Peyer's patch (tissue), 4 donors: Measurements from ENCODE around the gene MTUS2. TPM values are rescaled to one million over a fixed set of nuclear protein-coding genes. Genes with fewer than 3 reads are reported as not detected.

Source experiments
- DNase-seq, 3 donors: peaks; one replicate each; pipeline ENCODE4 v3.0.0-alpha.2; 2017 to 2019
- H3K27ac ChIP-seq, 4 donors: fragments of 200-600 bp; sonication (generic); one replicate each; pipeline ENCODE4 v1.5.1; 2016 to 2019
- H3K27me3 ChIP-seq, 2 donors: fragments of 200-600 bp; sonication (generic); one replicate each; pipeline ENCODE4 v1.5.1; 2019
- H3K36me3 ChIP-seq, 3 donors: fragments of 200-600 bp; sonication (generic); one replicate each; pipeline ENCODE4 v1.5.1; 2016 to 2019
- H3K4me1 ChIP-seq, 4 donors: fragments of 200-600 bp; sonication (generic); one replicate each; pipeline ENCODE4 v1.5.1; 2016 to 2019
- H3K4me3 ChIP-seq, 4 donors: fragments of 200-600 bp; sonication (generic); 1 replicate in 3 of 4; 2 replicates in 1 of 4; pipeline ENCODE4 v1.5.1; 2016 to 2019; ENCODE audit warnings: mild to moderate bottlenecking in 1 of 4
- H3K9me3 ChIP-seq, 4 donors: fragments of 200-600 bp; sonication (generic); one replicate each; pipeline ENCODE4 v1.5.1; 2016 to 2019; ENCODE audit warnings: mild to moderate bottlenecking in 1 of 4
- CTCF ChIP-seq, 6 experiments: fragments of 450-650 bp in 4 of 6; fragments of 200-600 bp in 2 of 6; sonication (generic) in 1 of 6; IDR thresholded peaks; one replicate each; pipeline ENCODE4 v1.5.1; 2017 to 2019; ENCODE audit warnings: antibody characterized with exemption in 6 of 6, mild to moderate bottlenecking in 3 of 6, moderate library complexity in 1 of 6
- POLR2A ChIP-seq, 2 donors: fragments of 450-650 bp; IDR thresholded peaks; one replicate each; pipeline ENCODE4 v1.5.1; 2017; ENCODE audit warnings: antibody characterized with exemption in 2 of 2, mild to moderate bottlenecking in 2 of 2, moderate library complexity in 2 of 2
- total RNA-seq, 4 donors: library from RNA; depleted of rRNA; stranded (reverse); fragments of >200 nt; gene quantifications; one replicate each; pipeline ENCODE4 v1.1.0, GENCODE V29; 2016

Gene MTUS2
- total RNA-seq, 4 donors from 2014 or later: 0.13 to 0.28 (median 0.18) TPM; not detected in 1

- Histone ChIP-seq H3K4me1 (no peaks in the 10 kb centered on the region), H3K27ac (no peak overlapping the region), H3K36me3 (no peaks in the 10 kb centered on the region), H3K27me3 (no peaks in the 10 kb centered on the region), H3K4me3 (no peak overlapping the region), H3K9me3 (no peaks in the 10 kb centered on the region)
- no peak for DNase-seq
- TF ChIP-seq POLR2A (IDR thresholded peaks at IDR 0.05) (no peak), CTCF (IDR thresholded peaks at IDR 0.05) (no peak)
These were observed 147.1 kb downstream of the MTUS2 start for GRCh38 chr13:28967029-28967915.

- Histone ChIP-seq H3K27ac (no peak overlapping the region), H3K36me3 (no peaks in the 10 kb centered on the region), H3K4me3 (no peak overlapping the region), H3K4me1 (no peaks in the 10 kb centered on the region), H3K27me3 (no peaks in the 10 kb centered on the region), H3K9me3 (no peaks in the 10 kb centered on the region)
- TF ChIP-seq CTCF (IDR thresholded peaks at IDR 0.05) (no peak), POLR2A (IDR thresholded peaks at IDR 0.05) (no peak)
- no peak for DNase-seq
These were observed 156.1 kb downstream of the MTUS2 start for GRCh38 chr13:28976195-28976594.

- no peak for DNase-seq
- H3K4me1 ChIP-seq: no peaks in the 10 kb centered on the region
- no peaks in the 10 kb centered on the region for H3K27me3 ChIP-seq
- H3K4me3 ChIP-seq: no peak overlapping the region
- H3K36me3 ChIP-seq: no peaks in the 10 kb centered on the region
- no peaks in the 10 kb centered on the region for H3K9me3 ChIP-seq
- no peak for TF ChIP-seq POLR2A (IDR thresholded peaks at IDR 0.05)
- TF ChIP-seq CTCF (IDR thresholded peaks at IDR 0.05): no peak
- H3K27ac ChIP-seq: no peak overlapping the region
These were observed 156.5 kb downstream of the MTUS2 start for GRCh38 chr13:28976636-28977035.

- TF ChIP-seq POLR2A (IDR thresholded peaks at IDR 0.05) (no peak), CTCF (IDR thresholded peaks at IDR 0.05) (no peak)
- H3K36me3 ChIP-seq: no peaks in the 10 kb centered on the region
These were observed 158.4 kb downstream of the MTUS2 start for GRCh38 chr13:28978574-28978973.

DNA sequence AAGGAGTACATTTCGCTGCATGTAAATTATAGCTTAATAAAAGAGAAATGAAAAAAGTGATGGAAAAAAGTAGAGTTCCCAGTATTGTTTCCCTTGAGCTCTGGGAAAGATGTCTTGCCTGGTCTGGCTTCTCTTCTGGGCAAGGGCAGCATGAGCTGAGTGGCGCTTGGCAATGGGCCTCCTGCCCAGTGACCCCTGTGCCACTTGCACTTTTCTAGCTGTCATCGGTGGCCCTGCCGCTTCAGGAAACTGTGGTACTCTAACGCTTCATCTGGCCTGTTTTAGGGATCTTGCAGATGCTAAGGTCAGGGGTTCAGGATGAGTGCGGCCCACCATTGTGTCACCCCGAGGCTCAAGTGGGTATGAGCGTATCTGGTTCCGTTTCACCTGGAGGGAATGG is 161.4 kb downstream of the MTUS2 start:
- Histone ChIP-seq H3K27me3 (no peaks in the 10 kb centered on the region), H3K27ac (no peak overlapping the region), H3K4me1 (no peaks in the 10 kb centered on the region), H3K9me3 (no peaks in the 10 kb centered on the region), H3K36me3 (no peaks in the 10 kb centered on the region), H3K4me3 (no peak overlapping the region)
- no peak for DNase-seq
- TF ChIP-seq CTCF (IDR thresholded peaks at IDR 0.05): no peak
- TF ChIP-seq POLR2A (IDR thresholded peaks at IDR 0.05): no peak

More at GRCh38 chr13:28978574-28978973, 158.4 kb downstream of the MTUS2 start:
- H3K4me1 ChIP-seq: no peaks in the 10 kb centered on the region
- no peak for DNase-seq
- no peak overlapping the region for H3K27ac ChIP-seq
- H3K27me3 ChIP-seq: no peaks in the 10 kb centered on the region
- no peak overlapping the region for H3K4me3 ChIP-seq
- H3K9me3 ChIP-seq: no peaks in the 10 kb centered on the region
